ENCODE measurements around the gene RTN4RL1.

Gene RTN4RL1

DNA sequence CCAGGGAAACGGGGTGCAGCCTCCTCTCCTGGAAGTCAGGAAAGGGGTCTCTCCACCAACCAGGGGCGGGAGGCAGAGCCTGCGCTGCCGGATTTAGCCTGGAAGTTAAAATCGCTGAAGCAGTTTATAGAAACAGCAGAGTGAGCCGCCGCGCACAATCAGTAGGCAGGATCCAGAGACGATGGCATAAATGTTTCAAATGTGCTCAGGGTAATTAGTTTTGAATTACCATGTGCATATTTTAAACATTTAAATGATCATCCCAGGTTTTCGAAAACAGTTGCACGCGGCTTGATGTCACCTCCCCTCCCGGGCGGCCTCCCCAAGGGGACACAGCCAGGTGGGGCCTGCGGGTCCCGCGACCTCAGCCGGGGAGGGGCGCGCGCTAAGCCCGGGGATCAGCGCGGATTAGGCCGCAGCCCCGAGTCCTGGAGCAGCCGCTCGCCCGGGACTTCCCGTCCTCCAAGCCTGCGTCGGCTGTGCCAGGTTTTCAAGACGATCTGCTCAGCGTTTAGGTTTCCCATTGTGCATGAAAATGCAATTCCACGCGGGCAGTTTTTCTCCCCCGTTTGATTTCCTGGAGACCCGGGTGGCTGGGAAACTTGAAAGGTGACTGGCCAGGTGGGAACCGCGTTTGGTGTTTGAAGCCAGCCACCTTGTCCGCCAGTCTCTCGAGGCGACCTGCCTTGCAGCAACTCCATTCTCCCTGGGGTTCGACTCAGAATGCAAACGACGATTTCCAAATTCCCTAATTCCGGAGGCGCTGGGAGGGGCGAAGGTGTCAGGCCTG lies 117.0 kb downstream of the RTN4RL1 start:
- TF ChIP-seq, protein P1, sequence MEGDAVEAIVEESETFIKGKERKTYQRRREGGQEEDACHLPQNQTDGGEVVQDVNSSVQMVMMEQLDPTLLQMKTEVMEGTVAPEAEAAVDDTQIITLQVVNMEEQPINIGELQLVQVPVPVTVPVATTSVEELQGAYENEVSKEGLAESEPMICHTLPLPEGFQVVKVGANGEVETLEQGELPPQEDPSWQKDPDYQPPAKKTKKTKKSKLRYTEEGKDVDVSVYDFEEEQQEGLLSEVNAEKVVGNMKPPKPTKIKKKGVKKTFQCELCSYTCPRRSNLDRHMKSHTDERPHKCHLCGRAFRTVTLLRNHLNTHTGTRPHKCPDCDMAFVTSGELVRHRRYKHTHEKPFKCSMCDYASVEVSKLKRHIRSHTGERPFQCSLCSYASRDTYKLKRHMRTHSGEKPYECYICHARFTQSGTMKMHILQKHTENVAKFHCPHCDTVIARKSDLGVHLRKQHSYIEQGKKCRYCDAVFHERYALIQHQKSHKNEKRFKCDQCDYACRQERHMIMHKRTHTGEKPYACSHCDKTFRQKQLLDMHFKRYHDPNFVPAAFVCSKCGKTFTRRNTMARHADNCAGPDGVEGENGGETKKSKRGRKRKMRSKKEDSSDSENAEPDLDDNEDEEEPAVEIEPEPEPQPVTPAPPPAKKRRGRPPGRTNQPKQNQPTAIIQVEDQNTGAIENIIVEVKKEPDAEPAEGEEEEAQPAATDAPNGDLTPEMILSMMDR (IDR thresholded peaks at IDR 0.05; ENCODE audit: insufficient read depth, low read length, missing control alignments), result no peak
- CTCF ChIA-PET, result interaction anchor here (0.8 to 5.1 kb wide), 28 partner anchors 11 to 374 kb away, joined by 3 to 223 read pairs (median 6); partner anchors contain the start of genes DPH1, OVCA2 and RTN4RL1
- no peak for DNase-seq (ENCODE audit: low read depth, low spot score)
- POLR2A ChIA-PET, result interaction anchor here (1.0 kb wide), 1 partner anchor 118 kb away, joined by 3 read pairs; no protein-coding TSS in a partner anchor
- peak overlapping the region; percentile 44 for H3K4me3 ChIP-seq (ENCODE audit: low read depth, low read length)

DNA sequence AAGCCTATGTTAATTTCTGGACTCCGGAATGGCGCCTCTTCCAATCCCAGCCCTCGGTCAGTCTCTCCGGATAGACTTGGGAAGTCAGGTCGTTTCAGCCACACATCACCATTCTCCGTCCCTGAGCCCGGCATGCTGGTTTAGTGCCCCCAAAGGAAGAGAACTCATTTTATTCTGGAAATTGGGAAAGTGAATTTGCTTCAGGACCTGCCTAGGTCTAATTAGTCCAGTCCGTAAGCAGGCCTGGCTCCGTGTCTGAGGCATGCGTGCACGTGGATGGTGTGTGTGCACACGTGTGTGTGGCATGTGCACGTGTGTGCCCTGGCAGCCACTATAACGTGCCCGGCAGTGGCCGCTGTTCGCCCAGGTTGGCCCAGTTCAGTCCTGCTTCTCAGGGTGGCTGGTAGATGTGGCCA lies 117.9 kb downstream of the RTN4RL1 start:
- no peak overlapping the region for H3K4me3 ChIP-seq (ENCODE audit: low read depth, low read length)
- DNase-seq (ENCODE audit: low read depth, low spot score), result no peak
- POLR2A ChIA-PET, result no interaction called here
- CTCF ChIA-PET, result interaction anchor here (1.1 to 1.9 kb wide), 4 partner anchors 11 to 374 kb away, joined by 3 to 6 read pairs (median 3); partner anchors contain the start of gene HIC1
- TF ChIP-seq, protein P1 (IDR thresholded peaks at IDR 0.05; ENCODE audit: insufficient read depth, low read length, missing control alignments), result no peak

DNA sequence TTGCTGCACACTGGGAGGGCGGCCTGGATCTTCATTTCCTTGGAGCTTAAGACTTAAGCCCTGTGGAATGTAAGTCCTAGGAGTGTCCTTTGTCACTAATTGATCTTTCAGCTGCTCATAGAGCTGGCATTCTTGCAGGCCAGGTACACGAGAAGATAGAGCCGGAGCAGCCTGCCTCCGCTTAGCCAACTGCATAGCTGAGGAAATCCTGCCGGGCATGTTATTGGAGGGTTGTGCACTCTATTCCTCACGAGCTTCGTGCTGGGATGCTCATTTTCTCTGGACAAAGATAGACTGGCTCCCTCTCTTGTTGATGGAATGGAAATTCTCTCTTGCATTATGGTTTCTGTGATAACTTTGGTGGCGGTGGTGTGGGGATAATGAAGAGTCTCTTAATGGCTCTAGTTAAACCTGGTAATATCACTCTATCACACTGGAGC lies 118.5 kb downstream of the RTN4RL1 start:
- no peak for DNase-seq (ENCODE audit: low read depth, low spot score)
- POLR2A ChIA-PET, result interaction anchor here (0.6 kb wide), 1 partner anchor 302 kb away, joined by 3 read pairs; no protein-coding TSS in a partner anchor
- CTCF ChIA-PET, result interaction anchor here (0.8 to 3.5 kb wide), 12 partner anchors 11 to 374 kb away, joined by 3 to 28 read pairs (median 3); partner anchors contain the start of genes HIC1, OVCA2 and RTN4RL1
- H3K4me3 ChIP-seq (ENCODE audit: low read depth, low read length), result no peak overlapping the region
- TF ChIP-seq, protein P1 (IDR thresholded peaks at IDR 0.05; ENCODE audit: insufficient read depth, low read length, missing control alignments), result no peak

DNA sequence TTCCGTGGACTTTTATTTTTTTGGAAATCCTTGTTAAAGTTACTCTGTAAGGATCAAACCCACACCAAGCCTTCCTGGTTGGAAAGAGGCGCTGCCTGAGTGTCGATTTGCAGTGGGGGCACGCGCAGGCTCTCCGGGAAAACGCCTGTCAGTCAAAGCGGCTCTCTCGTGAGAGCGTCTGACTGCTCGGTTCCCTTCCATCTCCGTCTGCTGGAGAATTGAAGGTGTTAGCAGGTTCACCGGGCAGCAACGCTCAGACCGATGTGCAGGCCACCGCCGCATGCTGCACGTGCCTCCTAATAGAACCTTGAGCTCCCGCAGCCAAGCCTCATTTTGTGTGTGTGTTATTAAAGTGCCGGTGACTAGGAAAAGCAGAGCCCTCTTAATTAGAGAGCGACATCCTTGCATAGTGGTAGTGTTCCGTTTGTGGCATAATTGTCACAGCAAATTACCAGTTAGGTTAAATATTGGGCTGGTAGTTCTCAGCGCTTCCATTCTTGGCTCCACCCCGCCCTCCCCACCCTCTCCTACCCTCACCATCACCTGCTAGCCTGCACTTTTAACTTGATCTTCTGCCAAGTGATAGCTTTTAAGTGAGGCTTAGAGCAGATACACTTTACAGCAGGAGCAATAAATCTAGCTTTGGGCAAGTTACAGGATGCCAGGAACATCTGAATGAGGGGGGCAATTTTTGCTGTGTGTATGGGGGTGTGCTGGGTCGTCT lies 119.8 kb downstream of the RTN4RL1 start:
- DNase-seq (ENCODE audit: low read depth, low spot score), result no peak
- TF ChIP-seq, protein P1 (IDR thresholded peaks at IDR 0.05; ENCODE audit: insufficient read depth, low read length, missing control alignments), result no peak
- H3K4me3 ChIP-seq (ENCODE audit: low read depth, low read length), result no peak overlapping the region
- CTCF ChIA-PET, result interaction anchor here (0.6 to 3.5 kb wide), 9 partner anchors 10 to 340 kb away, joined by 3 to 28 read pairs (median 4); partner anchors contain the start of gene RTN4RL1
- POLR2A ChIA-PET, result no interaction called here

DNA sequence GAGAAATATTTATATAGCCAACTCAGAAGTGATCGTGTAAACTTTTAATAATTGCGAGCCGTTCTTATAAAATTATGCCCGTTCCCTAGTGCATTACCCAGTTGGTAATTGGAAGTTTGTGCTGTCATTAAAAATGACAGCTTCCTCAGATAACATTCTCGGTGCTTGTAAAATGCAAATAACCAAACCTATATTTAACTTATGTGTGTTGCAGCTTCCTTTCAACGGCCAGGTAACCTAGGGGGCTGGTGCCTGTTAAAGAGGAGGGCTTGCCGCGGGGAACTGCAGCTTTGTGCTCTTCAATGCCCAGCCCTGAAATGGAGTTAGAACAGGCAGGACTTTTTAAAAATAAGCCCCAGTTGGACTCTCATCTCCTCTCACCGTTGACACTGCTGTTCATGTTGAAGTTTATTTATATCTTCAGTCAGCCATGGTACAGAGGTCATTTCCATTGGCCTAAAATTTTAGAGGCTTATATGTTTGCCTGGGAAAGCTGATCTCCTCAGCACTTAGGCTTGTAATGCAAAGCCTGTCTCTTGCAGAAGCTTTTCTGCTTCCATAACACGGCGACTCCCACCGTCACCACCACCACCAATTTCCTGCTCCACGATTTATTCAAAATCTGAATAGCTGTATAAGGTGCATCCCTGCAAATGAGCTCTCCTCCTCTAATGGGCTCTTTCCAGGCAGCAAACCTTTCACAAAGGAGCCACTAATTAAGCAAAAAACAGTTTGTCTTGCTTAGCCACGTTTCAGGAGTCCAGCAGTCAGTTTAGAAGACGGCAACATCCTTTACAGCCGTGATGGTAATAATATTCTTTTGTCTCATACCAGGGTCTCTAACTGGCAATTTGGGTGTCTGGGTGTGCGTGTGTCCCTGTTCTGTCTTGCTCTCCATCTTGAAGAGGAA lies 120.6 kb downstream of the RTN4RL1 start:
- TF ChIP-seq, protein P1 (IDR thresholded peaks at IDR 0.05; ENCODE audit: insufficient read depth, low read length, missing control alignments), result no peak
- H3K4me3 ChIP-seq (ENCODE audit: low read depth, low read length), result no peak overlapping the region
- ChIA-PET POLR2A (interaction anchor here (0.7 kb wide), 1 partner anchor 23 kb away, joined by 3 read pairs; no protein-coding TSS in a partner anchor), CTCF (interaction anchor here (0.8 to 3.5 kb wide), 7 partner anchors 9 to 134 kb away, joined by 3 to 28 read pairs (median 4); partner anchors contain the start of genes DPH1 and RTN4RL1)
- DNase-seq (ENCODE audit: low read depth, low spot score), result no peak

Data from AG04449 (cell line).